Hepatocyte (in vitro differentiated cells): ENCODE data around the gene TUBGCP5. TPM values are rescaled to one million over a fixed set of nuclear protein-coding genes. Genes with fewer than 3 reads are reported as not detected.

ENCODE experiments used
- DNase-seq: peaks from one replicate; pipeline ENCODE4 v3.0.0-alpha.2; 2016; ENCODE audit warnings: low spot score
- H2AFZ ChIP-seq: fragments of 200-600 bp; sonication (generic); 2 replicates; pipeline ENCODE4 v1.6.0; 2016; ENCODE audit warnings: antibody characterized with exemption, mild to moderate bottlenecking
- H3K27ac ChIP-seq: fragments of 200-600 bp; sonication (generic); 2 replicates; pipeline ENCODE4 v1.5.1; 2016; ENCODE audit warnings: mild to moderate bottlenecking
- H3K27me3 ChIP-seq: fragments of 200-600 bp; sonication (generic); 2 replicates; pipeline ENCODE4 v1.6.1; 2016
- H3K36me3 ChIP-seq: fragments of 200-600 bp; sonication (generic); replicated peaks from 2 replicates; pipeline ENCODE4 v1.5.1; 2016; ENCODE audit warnings: low read depth; ENCODE audit not compliant: insufficient read depth
- H3K4me1 ChIP-seq: fragments of 200-600 bp; sonication (generic); 2 replicates; pipeline ENCODE4 v1.5.1; 2016; ENCODE audit warnings: mild to moderate bottlenecking, moderate library complexity; ENCODE audit not compliant: insufficient read depth
- H3K4me2 ChIP-seq: fragments of 200-600 bp; sonication (generic); 2 replicates; pipeline ENCODE4 v1.6.0; 2016
- H3K4me3 ChIP-seq: fragments of 200-600 bp; sonication (generic); 2 replicates; pipeline ENCODE4 v1.5.1; 2016; ENCODE audit warnings: mild to moderate bottlenecking
- H3K79me2 ChIP-seq: fragments of 200-600 bp; sonication (generic); 2 replicates; pipeline ENCODE4 v1.6.0; 2017; ENCODE audit warnings: mild to moderate bottlenecking
- H3K9me2 ChIP-seq: fragments of 200-600 bp; sonication (generic); replicated peaks from 2 replicates; pipeline ENCODE4 v1.6.0; 2017; ENCODE audit warnings: mild to moderate bottlenecking; ENCODE audit not compliant: insufficient read depth
- H3K9me3 ChIP-seq: fragments of 200-600 bp; sonication (generic); 2 replicates; pipeline ENCODE4 v1.5.1; 2016; ENCODE audit warnings: low read depth, mild to moderate bottlenecking
- H4K20me1 ChIP-seq: fragments of 200-600 bp; sonication (generic); 2 replicates; pipeline ENCODE4 v1.6.0; 2016; ENCODE audit warnings: mild to moderate bottlenecking; ENCODE audit not compliant: insufficient read depth, poor library complexity, severe bottlenecking
- CTCF ChIP-seq: fragments of 200-600 bp; sonication (generic); IDR thresholded peaks from 2 replicates; pipeline ENCODE4 v1.5.1; 2016; ENCODE audit warnings: antibody characterized with exemption, mild to moderate bottlenecking; ENCODE audit not compliant: poor library complexity
- EZH2 ChIP-seq: fragments of 200-600 bp; sonication (generic); IDR thresholded peaks from 2 replicates; pipeline ENCODE4 v1.6.1; 2016; ENCODE audit warnings: antibody characterized with exemption, mild to moderate bottlenecking, borderline replicate concordance
- EZH2phosphoT487 ChIP-seq: fragments of 200-600 bp; sonication (generic); IDR thresholded peaks from one replicate; pipeline ENCODE4 v1.6.1; 2018; ENCODE audit warnings: antibody characterized with exemption, mild to moderate bottlenecking, low read depth, moderate library complexity; ENCODE audit not compliant: unreplicated experiment, severe bottlenecking
- WGBS: methylation state at CpG from one replicate; pipeline ENCODE4 v1.1.6; 2016; ENCODE audit warnings: low lambda C conversion rate; ENCODE audit errors: missing lambda C conversion rate; 5-methylcytosine and 5-hydroxymethylcytosine counted together
- polyA plus RNA-seq: library from polyadenylated mRNA; unstranded; fragments of >200 nt; fragmentation: Nextera tagmentation; extraction: Ambion mirVana; gene quantifications from 2 replicates; pipeline ENCODE4 v1.2.1, GENCODE V29; 2016
- total RNA-seq: library from RNA; depleted of rRNA; stranded (reverse); fragments of >200 nt; gene quantifications from 2 replicates; pipeline ENCODE4 v1.2.3, GENCODE V29; 2014

TUBGCP5 gene
- total and polyA plus RNA-seq, 2 experiments from 2014 or later: 9.6 to 29.4 TPM

GRCh38 chr15:23055316-23055715 lies 15.9 kb upstream of the TUBGCP5 start:
- H3K79me2 ChIP-seq: no peaks in the 10 kb centered on the region
- no peak overlapping the region for H3K27ac ChIP-seq
- no peaks in the 10 kb centered on the region for H3K9me2 ChIP-seq
- no peaks in the 10 kb centered on the region for H3K9me3 ChIP-seq
- no peaks in the 10 kb centered on the region for H3K36me3 ChIP-seq
- H2AFZ ChIP-seq: no peak overlapping the region
- 61% methylated on average over 5 of the region's 5 CpGs for WGBS
- no peak for TF ChIP-seq EZH2
- no peak for TF ChIP-seq CTCF
- no peak for TF ChIP-seq EZH2phosphoT487
- no peak for DNase-seq
- H3K4me1 ChIP-seq: no peaks in the 10 kb centered on the region
- H3K27me3 ChIP-seq: no peaks in the 10 kb centered on the region
- no peak overlapping the region for H3K4me2 ChIP-seq
- H4K20me1 ChIP-seq: no peaks in the 10 kb centered on the region
- no peak overlapping the region for H3K4me3 ChIP-seq

GRCh38 chr15:23052522-23052921 lies 13.2 kb upstream of the TUBGCP5 start:
- DNase-seq: no peak
- 80% methylated on average over 2 of the region's 2 CpGs for WGBS
- Histone ChIP-seq H3K79me2 (no peaks in the 10 kb centered on the region), H3K27ac (no peak overlapping the region), H3K9me2 (no peaks in the 10 kb centered on the region), H2AFZ (no peak overlapping the region), H3K36me3 (no peaks in the 10 kb centered on the region), H3K4me3 (no peak overlapping the region), H3K4me2 (no peak overlapping the region), H4K20me1 (no peaks in the 10 kb centered on the region), H3K4me1 (no peaks in the 10 kb centered on the region), H3K9me3 (no peaks in the 10 kb centered on the region), H3K27me3 (no peaks in the 10 kb centered on the region)
- TF ChIP-seq EZH2 (no peak), EZH2phosphoT487 (no peak), CTCF (no peak)

GRCh38 chr15:23050708-23051107 lies 11.3 kb upstream of the TUBGCP5 start:
- H3K9me3 ChIP-seq: no peaks in the 10 kb centered on the region
- no peaks in the 10 kb centered on the region for H3K36me3 ChIP-seq
- DNase-seq: no peak
- H3K27ac ChIP-seq: no peak overlapping the region
- H3K4me3 ChIP-seq: no peak overlapping the region
- H4K20me1 ChIP-seq: no peaks in the 10 kb centered on the region
- WGBS: 58% methylated on average over 1 of the region's 1 CpG
- no peaks in the 10 kb centered on the region for H3K79me2 ChIP-seq
- H2AFZ ChIP-seq: no peak overlapping the region
- H3K9me2 ChIP-seq: no peaks in the 10 kb centered on the region
- no peaks in the 10 kb centered on the region for H3K4me1 ChIP-seq
- H3K27me3 ChIP-seq: no peaks in the 10 kb centered on the region
- no peak overlapping the region for H3K4me2 ChIP-seq
- TF ChIP-seq EZH2 (no peak), CTCF (no peak), EZH2phosphoT487 (no peak)
